GM18526 (cell line): ENCODE results near the gene TARS3.

Experiments
- POLR2A ChIP-seq: IDR thresholded peaks from 3 replicates; pipeline ENCODE4 v1.6.1; 2011; ENCODE audit not compliant: insufficient read length; ENCODE audit errors: extremely low read depth

Gene TARS3

DNA sequence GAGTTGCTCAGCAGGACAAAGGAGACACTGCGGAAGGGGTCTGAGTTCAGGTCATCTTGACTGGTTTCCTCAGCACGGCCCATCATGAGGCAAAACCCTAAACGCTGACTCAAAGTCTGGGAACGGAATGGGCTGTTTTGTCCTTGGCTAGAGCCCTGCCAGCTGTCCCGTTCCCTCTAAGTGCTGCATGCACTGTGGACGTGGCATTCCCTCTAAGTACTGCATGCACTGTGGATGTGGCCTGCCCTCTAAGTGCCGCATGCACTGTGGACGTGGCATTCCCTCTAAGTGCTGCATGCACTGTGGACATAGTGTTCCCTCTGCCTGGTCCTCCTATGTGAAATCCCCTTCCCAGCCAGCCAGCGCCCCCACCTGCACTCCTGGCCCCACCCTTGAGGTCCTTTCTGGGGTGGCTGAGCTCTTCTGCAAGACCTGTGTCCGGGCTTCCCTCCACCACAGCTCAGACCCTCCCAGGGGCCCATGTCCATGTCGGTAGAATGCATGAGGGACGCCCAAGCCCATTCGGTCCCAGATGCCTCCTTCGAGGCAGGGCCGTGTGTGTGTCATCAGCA, 108.8 kb downstream of the TARS3 start:
- no peak for TF ChIP-seq POLR2A

DNA sequence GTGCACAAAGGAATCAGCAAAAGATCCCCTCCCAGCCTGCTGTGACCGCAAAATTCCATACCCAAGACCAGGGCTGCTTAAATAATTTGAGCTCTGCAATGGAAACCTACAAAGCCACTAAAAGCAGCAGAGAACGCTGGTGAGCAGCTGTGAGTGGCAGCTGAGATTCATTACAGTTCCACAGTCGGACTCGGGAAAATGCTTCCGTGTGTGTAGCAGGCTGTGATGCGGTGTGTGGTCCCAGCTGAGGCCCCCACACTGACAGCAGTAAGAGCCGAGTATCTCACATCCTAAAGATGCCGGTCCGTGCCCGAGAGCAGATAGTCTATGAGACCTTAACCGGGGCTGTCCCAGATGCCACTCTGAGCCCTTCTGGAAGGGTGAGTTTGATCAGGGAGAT, 109.5 kb downstream of the TARS3 start:
- no peak for TF ChIP-seq POLR2A

DNA sequence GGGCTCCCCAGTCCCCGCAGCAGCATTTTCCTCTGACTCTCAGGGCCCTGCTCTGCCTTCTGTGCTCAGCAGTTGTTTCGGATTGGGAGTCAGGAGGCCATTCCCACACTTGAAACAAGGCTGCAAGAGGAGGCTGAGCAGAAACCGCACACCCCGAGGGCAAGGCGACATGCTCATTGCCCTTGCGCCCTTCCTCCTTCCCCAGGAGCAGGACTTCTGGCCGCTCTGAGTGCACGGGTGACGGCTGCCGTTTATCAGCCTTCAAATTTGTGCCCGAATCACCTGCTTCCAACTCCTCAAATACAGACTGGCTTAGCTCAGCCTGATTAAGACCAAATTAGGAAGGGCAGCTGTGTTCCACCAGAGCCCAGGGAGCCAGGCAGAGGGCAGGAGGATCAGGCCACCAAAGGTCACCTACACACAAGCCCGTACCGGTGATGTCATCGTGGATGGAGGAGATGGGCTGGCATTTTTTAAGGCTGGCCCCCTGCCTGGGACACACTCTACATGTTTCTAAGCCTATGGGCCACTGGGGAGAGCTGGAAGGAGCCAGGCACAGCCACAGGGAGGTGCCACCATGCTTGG, 110.2 kb downstream of the TARS3 start:
- no peak for TF ChIP-seq POLR2A

DNA sequence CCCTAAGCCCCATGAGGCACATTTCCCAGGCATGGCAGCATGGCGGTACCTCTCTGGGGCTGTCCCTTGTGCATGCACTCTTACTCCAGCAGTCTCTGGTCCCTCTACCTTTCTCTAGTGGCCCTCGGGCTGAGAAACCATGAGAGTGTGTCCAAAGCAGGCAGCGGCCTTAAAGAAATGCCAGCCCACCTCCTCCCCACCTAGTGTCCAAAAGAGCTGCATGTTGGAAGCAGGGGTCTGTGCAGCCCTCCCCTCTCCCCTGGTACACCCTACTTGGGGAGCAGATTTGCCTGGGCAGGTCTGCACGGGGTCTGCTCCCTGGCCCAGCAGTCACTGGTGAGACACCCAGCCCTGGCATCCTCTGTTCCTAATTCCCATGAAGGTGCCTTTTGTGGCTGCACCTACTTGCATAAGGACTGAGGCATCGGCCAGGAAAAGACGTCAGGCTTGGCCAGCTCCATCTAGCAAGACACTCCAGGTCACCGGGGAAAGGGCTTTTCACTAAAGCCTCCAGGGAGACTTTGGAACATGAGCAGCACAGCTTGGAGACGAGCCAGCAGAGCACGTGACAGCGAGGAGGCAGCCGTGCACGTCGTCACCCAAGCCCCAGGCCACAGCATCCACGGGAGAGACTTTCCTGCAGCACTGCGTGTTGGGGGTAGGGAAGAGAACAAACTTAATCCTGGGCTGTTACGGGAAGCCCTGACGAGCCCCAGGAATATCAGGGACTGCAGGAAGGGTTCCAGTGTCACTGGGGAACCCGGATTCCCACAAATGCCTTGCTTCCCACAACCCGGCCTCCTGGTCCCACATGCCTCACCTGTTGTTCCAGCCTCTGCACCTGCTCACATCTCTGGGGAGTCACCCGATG, 110.9 kb downstream of the TARS3 start:
- no peak for TF ChIP-seq POLR2A

DNA sequence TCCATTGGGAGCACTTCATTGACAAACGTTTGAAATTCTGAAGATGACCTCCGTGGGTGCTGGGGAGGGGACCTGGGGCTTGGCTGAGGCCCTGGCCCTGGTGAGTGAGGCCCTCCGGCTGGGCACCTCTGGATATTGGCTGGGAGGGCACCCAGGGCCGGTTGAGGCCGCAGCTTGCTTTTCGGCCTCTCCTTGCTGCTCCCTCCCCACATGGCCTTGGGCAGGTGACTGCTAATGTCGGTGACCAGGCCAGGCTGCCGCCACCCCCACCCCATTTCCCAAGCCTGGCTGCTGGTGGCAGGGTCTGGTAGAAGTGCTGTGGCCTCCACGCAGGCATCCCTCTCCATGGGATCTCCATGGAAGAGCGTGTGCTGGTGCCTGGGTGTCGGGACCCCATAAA, 111.6 kb downstream of the TARS3 start:
- no peak for TF ChIP-seq POLR2A

DNA sequence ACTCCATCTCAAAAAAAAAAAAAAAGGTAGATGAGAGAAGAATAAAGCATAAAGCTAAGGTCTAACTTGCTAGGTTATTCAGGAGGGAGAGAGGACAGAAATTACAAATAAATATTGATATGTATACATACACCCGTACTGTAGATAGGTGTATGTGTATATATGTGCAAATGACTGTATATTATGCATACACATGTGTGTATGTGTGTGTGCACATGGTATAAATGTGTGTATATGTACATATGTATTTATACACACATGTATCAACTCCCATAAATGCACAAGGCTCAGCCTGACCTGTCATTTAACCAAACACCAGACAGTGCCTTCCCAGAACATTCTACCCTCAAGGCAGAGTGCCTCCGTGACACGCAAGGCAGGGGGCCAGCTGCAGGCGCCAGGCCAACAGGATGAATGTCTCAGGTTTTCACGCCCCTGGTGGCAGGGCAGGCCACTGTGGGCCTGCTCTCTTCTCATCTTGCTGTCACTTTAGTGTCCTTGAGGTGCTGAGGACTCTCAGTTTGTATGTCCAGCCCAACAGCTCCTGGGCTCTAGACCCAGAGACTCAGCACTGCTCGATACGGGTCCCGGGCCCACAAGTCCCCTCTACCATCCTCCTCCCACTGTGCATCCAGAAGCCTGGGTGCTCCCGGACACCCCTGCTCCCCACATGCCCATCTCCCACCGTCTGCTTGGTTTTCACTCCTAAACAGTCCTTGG, 112.5 kb downstream of the TARS3 start:
- no peak for TF ChIP-seq POLR2A

DNA sequence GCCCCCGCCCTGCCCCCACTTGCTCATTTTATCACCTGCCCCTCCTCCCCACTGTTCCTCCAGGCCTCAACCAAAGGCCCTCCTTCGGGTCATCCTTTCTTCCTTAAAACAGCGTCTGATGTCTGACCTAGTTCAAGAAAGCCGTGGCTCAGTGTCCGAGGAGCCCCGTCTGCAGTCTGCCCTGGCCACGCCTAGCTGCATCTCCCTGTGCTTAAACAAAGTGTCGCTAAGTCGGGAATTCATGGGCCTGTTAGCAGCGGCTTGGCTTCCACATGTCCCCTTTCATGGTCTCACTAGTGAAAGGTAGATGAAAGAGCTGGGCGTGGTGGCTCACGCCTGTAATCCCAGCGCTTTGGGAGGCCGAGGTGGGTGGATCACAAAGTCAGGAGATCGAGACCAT, 113.3 kb downstream of the TARS3 start:
- TF ChIP-seq POLR2A, result no peak

DNA sequence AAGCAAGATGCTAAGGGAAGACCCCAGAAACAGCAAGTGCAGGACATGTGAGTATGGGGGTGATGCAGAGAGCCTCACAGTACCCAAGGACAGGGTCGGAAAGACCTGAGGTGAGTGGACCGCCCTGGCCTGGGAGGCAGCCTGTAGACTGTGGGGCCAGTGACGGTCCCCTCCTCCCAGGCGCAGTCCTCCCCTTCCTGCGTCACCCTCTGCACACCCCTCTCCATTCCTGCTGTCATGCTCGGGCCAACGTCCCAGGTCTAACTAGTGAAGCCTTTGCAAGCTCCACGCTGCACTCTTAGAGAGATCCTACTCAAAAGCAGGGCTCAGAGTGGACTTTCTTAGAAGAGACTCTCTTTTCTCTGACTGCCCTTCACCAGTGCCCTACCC, 113.7 kb downstream of the TARS3 start:
- no peak for TF ChIP-seq POLR2A

DNA sequence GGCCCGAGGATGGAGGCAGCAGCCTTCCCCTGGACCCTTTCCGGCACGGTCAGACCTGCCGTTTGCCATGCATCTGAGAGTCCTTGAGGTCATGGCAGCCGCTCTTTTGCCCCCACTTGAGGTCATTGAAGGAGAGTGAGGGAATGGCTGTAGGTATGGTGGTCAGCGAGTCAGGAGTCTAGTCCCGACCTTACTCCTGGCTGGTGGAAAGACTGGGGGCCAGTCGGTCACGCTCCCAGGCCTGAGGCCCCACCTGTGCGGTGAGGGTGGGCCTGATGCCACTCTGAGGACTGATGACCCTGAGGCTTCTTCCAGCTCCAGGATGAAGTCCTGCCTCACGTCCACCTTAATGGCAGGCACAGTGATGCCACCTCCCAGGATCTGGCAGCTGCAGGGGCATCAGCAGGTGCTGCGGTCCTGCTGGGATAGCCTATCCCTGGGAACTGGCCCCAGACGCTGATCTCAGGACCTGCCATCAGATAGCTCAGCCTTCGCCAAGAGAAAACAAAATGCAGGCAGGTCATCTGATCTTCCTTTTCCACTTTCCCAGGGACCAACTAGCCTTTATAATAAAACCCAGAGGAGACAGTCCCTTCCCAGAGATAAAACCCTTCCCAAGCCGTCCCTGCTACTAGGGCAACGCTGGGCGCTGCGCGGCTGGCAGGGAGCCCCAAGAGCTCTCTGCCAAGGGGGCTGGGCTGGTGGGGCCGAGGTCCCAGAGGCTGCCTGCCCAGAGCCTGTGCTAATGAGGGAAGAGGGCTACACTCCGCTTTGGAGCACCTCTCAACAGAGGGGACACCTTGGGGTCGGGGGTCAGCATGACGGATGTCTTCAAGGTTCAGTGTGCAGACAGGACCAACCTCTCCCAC, 114.3 kb downstream of the TARS3 start:
- TF ChIP-seq POLR2A, result no peak

DNA sequence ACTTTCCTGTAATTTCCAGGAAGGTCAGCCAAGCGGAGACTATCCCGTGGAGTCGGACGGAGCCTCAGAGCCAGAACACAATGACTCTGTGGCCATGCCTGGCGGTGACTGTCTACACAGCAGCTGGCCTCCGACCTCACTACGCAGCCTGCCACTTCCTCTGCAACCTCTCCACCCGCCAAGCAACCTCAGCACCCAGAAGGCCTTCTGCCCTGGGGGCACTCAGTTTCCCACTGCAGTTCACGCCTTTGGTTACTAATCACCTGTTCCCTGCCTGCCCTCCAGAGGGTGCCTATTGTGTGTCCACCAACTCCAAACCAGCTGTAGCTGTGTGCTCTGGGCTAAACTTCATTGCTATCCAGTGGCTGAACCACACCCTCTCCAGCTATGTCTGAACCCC, 116.1 kb downstream of the TARS3 start:
- no peak for TF ChIP-seq POLR2A

DNA sequence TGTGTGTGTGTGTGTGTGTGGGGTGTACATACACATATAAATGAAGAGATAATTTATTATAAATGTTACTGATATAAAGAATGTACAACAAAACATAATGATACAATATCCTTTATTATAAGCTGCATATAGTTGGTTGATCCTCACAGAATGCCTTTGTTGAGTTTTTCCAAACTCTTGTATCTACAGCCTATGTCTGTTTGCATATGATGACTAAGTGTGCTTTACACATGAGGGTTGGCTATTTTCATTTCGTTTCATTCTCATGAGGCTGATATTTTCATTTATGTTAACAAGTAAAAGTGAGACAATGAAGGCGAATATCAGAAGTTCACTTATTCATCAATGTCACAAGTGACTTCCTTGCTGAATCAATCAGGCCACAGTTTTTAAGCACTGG, 117.2 kb downstream of the TARS3 start:
- no peak for TF ChIP-seq POLR2A

DNA sequence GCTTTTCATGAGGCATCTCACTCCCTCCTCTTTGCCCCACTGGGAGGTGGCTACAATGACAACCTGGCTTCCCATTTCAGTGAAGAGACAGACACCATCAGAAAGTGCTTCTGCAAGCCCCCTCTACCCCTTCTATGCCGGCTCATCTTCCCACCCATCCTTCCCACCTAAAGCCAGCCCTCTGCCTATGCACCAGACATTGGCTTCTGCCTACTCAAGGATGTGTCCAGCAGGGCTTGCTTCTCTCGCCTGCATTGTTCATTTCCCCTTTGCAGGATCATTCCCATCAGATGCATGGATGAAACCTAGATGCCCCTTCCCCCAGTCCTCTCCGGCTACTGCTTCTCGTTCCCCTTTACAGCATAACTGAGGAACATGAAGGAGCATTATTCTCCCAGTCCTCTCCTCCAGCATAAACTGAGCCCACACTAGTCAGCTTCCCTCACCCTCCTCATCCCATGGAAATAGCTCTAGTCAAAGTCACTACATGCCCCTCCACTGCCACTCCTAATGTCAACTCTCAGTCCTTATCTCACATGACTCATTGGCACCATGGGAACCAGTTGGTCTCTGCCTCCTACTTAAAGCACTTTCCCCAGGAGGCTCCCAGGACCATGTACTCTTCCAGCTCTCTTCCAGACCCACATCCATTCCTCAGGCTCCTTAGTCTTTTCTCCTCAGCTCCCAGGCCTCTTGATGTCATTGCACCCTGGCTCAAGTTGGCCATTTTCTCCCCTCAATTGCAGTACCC, 120.0 kb downstream of the TARS3 start:
- TF ChIP-seq POLR2A, result no peak
